ENCODE measurements around the gene SMURF1. TPM values are rescaled to one million over a fixed set of nuclear protein-coding genes. Genes with fewer than 3 reads are reported as not detected.

The SMURF1 gene
- total RNA-seq, 1 donor from 2014 or later = 34.4 TPM

- Mint-ChIP-seq H3K27me3 (ENCODE audit: low read depth) (no peaks in the 10 kb centered on the region), H3K4me1 (peaks cover 25% of the 10 kb centered on the region), H3K27ac (peak overlapping the region; percentile 68), H3K9me3 (peaks cover 16% of the 10 kb centered on the region), H3K4me3 (no peak overlapping the region), H3K36me3 (peaks cover 24% of the 10 kb centered on the region)
- TF ChIP-seq, protein P1, sequence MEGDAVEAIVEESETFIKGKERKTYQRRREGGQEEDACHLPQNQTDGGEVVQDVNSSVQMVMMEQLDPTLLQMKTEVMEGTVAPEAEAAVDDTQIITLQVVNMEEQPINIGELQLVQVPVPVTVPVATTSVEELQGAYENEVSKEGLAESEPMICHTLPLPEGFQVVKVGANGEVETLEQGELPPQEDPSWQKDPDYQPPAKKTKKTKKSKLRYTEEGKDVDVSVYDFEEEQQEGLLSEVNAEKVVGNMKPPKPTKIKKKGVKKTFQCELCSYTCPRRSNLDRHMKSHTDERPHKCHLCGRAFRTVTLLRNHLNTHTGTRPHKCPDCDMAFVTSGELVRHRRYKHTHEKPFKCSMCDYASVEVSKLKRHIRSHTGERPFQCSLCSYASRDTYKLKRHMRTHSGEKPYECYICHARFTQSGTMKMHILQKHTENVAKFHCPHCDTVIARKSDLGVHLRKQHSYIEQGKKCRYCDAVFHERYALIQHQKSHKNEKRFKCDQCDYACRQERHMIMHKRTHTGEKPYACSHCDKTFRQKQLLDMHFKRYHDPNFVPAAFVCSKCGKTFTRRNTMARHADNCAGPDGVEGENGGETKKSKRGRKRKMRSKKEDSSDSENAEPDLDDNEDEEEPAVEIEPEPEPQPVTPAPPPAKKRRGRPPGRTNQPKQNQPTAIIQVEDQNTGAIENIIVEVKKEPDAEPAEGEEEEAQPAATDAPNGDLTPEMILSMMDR (IDR thresholded peaks at IDR 0.05; ENCODE audit: unreplicated experiment) = no peak
- no peak for DNase-seq (ENCODE audit: low spot score in 2 of 2, unreplicated experiment in 2 of 2)
Measured at GRCh38 chr7:99109108-99110051, 34.5 kb downstream of the SMURF1 start.

DNA sequence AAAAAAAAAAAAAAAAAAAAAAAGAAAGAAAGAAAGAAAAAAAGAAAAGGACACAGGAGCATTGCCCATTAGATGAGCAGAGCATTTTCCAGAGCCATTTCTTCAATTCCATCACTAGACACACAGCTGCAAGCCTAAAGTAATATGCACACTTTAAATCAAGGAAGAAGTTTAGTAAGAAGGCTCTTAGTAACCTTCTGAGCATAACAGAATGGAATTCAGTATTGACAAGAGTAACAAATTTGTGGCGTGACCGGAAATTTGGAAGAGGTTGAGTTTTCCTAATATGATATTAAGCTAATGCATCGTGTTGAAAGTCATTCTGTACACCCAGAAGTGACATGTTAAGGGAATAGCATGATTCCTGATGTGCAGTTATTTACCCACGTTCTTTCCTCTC lies 35.3 kb downstream of the SMURF1 start:
- Mint-ChIP-seq H3K27ac (no peak overlapping the region), H3K4me1 (peaks cover 25% of the 10 kb centered on the region), H3K9me3 (peaks cover 13% of the 10 kb centered on the region), H3K27me3 (ENCODE audit: low read depth) (no peaks in the 10 kb centered on the region), H3K36me3 (peaks cover 24% of the 10 kb centered on the region), H3K4me3 (no peak overlapping the region)
- no peak for DNase-seq (ENCODE audit: low spot score in 2 of 2, unreplicated experiment in 2 of 2)
- TF ChIP-seq, protein P1 (IDR thresholded peaks at IDR 0.05; ENCODE audit: unreplicated experiment) = no peak

DNA sequence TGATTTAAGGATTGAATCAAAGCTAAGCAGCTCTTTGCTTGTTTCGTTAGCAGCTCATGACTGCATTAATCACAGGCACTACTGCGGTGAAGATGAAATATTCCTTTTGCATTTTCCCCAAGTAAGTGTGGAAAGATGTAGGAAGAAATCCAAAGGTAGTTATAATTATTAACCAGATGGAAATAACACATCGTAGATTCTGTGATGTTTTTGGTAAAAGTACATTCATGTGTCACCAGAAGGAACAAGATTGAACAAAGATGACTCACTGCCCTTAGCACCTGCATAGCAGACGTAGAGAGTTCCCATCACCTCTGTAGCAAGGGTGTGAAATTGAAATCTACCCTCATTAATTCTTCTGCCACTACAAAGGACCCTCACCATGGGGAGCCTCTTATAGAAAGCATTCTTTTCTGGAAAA lies 37.1 kb downstream of the SMURF1 start:
- Mint-ChIP-seq H3K4me3 (no peak overlapping the region), H3K27ac (no peak overlapping the region), H3K36me3 (peaks cover 7% of the 10 kb centered on the region), H3K4me1 (peaks cover 25% of the 10 kb centered on the region), H3K9me3 (no peaks in the 10 kb centered on the region), H3K27me3 (ENCODE audit: low read depth) (no peaks in the 10 kb centered on the region)
- TF ChIP-seq, protein P1 (IDR thresholded peaks at IDR 0.05; ENCODE audit: unreplicated experiment) = no peak
- no peak for DNase-seq (ENCODE audit: low spot score in 2 of 2, unreplicated experiment in 2 of 2)

- Mint-ChIP-seq H3K27ac (no peak overlapping the region), H3K36me3 (peaks cover 3% of the 10 kb centered on the region), H3K9me3 (no peaks in the 10 kb centered on the region), H3K4me3 (no peak overlapping the region), H3K4me1 (peaks cover 25% of the 10 kb centered on the region), H3K27me3 (ENCODE audit: low read depth) (no peaks in the 10 kb centered on the region)
- DNase-seq (ENCODE audit: low spot score in 2 of 2, unreplicated experiment in 2 of 2) = no peak
- TF ChIP-seq, protein P1 (IDR thresholded peaks at IDR 0.05; ENCODE audit: unreplicated experiment) = no peak
Measured at GRCh38 chr7:99106411-99106810, 37.5 kb downstream of the SMURF1 start.

GRCh38 chr7:99105756-99106155 lies 38.2 kb downstream of the SMURF1 start:
- Mint-ChIP-seq H3K4me1 (peaks cover 25% of the 10 kb centered on the region), H3K4me3 (no peak overlapping the region), H3K27me3 (ENCODE audit: low read depth) (no peaks in the 10 kb centered on the region), H3K9me3 (no peaks in the 10 kb centered on the region), H3K36me3 (peaks cover 2% of the 10 kb centered on the region), H3K27ac (no peak overlapping the region)
- TF ChIP-seq, protein P1 (IDR thresholded peaks at IDR 0.05; ENCODE audit: unreplicated experiment) = no peak
- DNase-seq (ENCODE audit: low spot score in 2 of 2, unreplicated experiment in 2 of 2) = no peak
